Measurements from ENCODE around the gene SH3GL3.

SH3GL3 gene, protein sequence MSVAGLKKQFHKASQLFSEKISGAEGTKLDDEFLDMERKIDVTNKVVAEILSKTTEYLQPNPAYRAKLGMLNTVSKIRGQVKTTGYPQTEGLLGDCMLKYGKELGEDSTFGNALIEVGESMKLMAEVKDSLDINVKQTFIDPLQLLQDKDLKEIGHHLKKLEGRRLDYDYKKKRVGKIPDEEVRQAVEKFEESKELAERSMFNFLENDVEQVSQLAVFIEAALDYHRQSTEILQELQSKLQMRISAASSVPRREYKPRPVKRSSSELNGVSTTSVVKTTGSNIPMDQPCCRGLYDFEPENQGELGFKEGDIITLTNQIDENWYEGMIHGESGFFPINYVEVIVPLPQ

GRCh38 chr15:83446904-83447709 lies at the start of gene SH3GL3:
TSS of gene SH3GL3 (plus strand) at chr15:83447341. CDS start at chr15:83447534, 193 bp downstream.
- DNase-seq: no peak

DNA sequence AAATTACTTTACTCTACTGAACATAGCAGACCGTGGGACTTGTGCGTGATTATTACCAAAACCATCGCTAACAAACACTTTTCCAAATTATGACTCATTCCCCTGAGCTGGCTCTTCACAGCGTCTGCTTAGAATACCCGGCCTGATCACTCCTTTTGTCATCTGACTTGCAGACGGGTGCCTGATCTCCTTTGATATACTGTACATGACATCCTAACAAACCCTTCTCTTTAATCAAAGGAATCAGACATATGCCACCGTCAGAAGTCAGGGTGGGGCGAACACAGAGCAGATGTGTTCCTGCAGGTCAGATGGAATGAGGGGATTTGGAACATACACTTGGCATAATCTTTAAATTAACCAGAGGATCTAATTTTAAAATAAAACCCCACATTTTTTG lies 48.5 kb upstream of the SH3GL3 start:
- DNase-seq: no peak

DNA sequence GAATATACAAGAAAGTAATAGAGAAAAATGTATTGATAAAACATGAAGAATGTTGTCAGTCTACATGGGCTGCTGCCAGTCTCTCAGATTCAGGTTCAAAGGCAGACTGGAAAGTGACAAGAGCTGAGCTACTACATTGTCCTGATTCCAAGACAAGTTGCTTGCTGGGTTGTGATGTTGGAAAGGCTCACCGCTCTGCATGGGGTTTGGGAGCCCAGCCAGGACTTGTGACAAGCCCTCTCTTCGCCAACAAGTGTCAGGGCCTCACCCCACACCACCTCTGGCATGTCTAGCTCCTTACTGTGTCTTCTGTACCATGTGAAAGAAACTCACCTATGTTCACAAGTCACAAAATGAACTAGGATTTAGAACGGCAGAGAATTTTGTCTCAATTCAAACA lies 43.0 kb upstream of the SH3GL3 start:
- DNase-seq: no peak

DNA sequence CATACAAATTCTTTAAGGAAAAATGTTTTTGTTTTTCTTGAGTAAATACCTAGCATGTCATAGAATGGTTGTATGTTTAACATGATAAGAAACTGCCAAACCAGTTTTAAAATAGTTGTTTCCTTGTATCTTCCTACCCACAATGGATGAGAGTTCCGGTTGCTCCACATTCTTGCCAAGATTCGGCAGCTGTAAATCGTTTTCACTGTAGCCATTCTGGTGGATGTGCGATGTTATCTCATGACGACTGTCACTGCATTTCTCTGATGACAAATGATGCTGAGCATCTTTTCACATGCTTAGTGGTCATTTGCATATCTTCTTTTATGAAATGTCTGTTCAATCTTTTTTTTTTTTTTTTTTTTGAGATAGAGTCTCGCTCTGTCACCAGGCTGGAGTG lies 36.6 kb upstream of the SH3GL3 start:
- DNase-seq: no peak

DNA sequence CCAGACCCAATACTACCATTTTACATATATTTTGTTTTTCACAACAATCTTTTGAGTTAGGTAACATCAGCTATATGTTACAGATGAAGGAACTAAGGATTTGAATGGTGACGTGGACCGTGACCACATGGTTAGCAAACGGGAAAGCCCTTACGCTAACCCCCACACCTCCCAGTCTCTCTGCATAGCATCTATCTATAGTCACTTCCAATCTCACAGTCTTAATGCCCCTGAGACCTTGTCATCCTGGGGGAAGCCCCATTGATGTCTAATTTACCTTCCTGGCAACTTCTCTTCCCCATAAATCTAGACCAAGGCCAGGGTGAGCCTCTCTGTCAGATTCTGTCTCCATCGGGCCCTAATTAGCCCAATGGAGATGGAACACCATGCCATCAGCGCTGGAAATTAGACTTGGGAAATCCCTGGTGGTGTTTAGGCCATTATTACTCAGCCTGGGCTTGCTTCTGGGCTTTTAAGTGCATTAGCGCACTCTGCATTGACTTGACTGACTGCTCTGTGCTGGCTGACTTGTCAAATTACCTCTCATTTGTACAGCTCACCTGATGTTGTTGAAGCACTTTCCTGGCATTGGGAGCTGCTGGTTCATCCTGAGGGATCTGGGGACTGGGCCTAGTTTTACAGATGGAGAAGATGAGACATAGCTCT lies 34.0 kb upstream of the SH3GL3 start:
- no peak for DNase-seq

GRCh38 chr15:83422081-83422480 lies 25.1 kb upstream of the SH3GL3 start:
- DNase-seq: no peak

DNA sequence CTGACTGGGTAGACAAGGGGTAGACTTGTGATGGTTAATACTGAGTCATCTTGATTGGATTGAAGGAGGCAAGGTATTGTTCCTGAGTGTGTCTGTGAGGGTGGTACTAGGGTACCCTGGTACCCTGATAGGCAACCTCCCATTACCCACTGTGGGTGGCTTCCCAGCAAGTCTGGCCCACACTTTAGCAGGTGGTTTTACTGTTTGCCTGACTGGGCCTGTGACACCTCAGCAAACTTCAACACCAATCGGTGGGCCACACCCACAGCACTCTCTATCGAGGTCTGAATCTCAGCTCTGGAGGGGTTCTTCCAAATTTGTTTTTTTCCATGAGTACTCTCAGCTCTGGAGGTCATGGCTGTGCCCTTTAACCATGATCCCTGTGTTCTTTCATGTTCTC lies 24.6 kb upstream of the SH3GL3 start:
- no peak for DNase-seq

DNA sequence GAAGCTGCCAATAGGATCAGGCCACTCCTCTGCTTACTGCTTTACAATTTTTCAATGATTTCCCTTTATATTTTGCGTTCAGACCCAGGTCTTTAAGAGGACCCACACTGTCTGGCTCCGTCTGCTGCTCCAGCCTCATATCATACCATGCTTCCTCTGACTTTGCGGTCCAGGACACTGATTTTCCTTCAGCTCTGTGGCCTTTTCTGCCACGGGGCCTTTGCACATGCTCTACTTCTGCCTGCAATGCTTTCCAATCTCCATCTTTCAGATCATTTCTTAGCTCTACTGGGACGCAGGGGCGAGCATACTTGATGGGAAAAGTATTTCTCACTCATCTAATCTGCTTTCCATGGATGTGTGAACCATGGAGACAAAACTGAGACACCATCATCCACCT lies 23.0 kb upstream of the SH3GL3 start:
- no peak for DNase-seq

- no peak for DNase-seq
These were observed 16.7 kb upstream of the SH3GL3 start for GRCh38 chr15:83430441-83430840.

GRCh38 chr15:83431521-83431920 lies 15.6 kb upstream of the SH3GL3 start:
- no peak for DNase-seq

DNA sequence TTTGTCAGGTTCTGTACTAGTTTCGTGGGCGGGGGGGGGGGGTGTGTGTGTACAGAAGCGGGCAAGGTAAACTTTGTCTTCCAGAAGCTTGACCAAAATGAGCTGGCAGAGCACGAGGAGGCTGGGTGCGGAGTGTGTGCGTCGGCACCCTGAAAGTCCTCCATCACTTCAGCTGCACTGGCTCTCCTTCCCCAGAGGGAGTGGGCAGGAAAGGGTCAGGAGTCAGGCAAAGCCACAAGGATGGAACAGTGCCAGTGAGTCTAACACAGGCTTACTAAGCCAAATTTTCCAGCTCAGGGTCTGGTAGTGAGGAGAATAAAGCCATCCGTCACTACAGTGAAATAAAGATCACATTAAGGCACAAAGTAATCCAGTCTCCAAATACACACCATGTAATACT lies 11.9 kb upstream of the SH3GL3 start:
- DNase-seq: no peak

- no peak for DNase-seq
These were observed 11.4 kb upstream of the SH3GL3 start for GRCh38 chr15:83435782-83436181.

DNA sequence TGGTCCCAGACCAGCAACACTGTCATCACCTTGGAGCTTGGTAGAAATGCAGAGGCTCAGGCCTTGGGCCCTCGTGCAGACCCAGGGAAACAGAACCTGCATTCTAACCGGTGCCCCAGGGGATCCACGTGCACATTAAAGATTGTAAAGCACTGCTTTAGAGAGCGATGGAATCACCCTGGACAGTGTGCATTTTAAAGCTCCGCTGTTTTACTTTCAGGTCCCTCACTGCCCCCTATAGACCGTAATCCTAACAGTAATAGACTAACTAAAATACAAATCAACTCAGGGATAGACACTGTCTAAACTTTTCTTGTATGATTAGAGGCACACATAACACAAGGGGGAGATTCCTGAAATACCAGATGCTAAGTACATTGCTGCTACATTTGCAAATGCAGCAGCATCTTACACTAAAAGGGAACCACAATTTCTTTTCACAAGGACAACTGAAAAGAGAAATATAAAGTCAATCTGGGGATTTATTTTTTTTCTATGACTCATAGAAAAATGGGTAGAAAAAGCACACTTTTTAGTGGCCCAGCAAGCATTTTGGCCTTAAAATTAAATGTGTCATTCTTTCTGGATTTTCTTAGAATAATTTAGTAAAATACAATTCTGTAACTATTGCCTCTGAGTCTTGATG lies 10.5 kb upstream of the SH3GL3 start:
- peak in 1 of 2 donors; percentile 3 for DNase-seq

DNA sequence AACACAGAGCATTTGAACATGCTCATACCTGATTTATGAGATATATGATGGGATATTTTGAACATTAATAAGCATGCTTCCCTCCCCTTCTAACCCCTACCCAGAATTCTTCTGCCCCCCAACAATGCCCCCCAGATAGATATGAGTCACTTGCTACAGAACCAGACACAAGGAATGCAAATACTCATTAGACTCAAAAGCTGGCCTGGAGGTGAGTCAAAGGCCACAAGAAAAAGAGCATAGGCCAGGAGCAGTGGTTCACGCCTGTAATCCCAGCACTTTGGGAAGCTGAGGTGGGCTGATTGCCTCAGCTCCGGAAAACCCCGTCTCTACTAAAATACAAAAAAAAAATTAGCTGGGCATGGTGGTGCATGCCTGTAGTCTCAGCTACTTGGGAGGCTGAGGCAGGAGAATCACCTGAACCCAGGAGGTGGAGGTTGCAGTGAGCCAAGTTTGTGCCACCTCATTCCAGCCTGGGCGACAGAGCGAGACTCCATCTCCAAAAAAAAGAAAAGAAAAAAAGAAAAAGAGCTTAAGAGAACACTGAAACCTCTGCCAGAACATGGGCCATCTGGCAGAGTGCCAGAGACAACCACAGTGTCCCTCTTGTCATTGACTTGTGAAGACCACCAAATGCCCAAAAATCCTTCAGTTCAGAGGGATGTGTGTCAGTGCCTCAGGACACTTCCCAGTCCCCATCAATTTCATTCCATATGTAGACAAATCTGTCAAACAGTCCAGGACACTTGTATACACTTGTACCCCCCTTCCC lies 3.9 kb upstream of the SH3GL3 start:
- DNase-seq: no peak

DNA sequence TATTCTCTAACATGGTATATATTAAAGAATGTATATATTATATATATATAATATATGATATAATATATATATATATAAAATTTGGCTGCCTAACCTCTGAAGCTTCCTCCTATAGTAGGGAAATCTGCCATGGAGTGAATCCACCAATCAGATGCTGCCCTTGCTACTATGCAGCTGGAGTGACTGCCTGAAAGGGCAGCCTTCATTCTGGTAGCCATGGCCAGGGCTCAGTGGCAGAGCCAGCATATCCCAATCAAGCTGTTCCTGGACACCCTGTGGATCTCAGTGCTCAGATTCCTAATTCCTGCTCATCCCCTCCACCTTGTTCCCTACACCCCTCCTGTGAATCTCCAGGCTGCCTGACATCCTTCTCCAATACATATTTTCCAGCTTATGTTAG lies 2.2 kb upstream of the SH3GL3 start:
- no peak for DNase-seq

- DNase-seq: no peak
These were observed 1.5 kb upstream of the SH3GL3 start for GRCh38 chr15:83445643-83446042.

DNA sequence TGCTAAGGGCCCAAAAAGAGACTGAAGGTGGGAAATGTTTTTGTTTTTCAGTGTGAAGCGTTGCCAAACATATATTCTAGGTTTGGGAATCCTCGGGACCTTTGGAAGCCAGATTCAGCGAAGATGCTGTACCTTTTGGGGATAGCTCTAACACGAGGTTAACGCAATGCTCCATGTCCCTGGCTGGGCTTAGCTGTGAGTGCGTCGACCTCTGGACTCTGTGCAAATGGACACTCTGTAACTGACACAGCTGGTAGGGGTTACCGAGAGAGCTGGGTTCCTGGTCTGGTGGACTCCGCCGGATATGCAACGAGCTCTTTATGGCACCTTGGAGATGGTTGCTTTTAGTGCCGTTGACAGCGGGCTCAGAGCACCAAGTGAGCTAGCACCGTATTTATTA lies 724 bp upstream of the SH3GL3 start:
- no peak for DNase-seq

DNA sequence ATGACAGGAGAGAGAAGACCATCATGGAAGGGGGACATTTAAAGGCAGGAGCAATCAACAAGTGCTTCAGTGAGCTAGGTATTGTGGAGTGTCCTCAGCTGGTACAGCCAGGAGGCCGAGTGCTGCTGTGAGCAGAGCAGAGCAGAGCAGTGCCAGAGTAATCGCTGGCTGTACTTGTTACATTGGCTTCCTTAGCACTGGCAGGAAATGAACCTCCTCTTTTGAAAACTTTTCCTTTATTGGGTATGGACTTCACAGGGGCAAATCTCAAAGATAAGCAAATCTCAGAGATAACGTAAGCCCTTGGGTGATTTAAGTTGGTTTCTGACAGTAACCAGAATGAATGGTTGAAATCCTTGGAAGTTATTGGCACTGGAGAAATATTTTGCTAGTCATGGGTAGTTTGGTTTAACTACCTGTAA lies 2.1 kb downstream of the SH3GL3 start:
- DNase-seq: no peak

DNA sequence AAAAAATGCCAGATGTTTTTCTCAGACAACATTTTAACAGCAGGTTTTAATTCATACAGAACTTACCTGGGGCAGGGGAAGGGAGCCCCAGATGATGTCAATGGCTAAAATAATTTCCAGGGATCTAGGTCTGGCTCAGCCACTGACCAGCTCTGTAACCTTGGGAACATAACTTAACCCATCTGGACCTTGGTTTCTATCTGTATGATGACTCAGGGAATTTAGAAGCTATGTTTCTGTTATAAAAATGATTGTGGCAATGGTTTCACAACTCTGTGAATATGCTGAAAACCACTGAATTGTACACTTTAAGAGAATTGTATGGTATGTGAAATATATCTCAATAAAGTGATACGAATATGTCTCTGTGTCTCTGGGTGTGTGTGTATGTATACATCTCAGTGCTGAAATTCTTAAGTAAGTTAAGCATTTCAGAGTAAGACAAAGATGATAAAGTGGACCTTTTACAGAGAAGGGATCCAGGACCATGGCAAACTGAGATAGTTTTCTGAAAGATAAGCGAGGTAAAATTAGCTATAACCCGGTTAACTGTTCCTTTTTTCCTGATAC lies 2.9 kb downstream of the SH3GL3 start:
- DNase-seq: no peak

DNA sequence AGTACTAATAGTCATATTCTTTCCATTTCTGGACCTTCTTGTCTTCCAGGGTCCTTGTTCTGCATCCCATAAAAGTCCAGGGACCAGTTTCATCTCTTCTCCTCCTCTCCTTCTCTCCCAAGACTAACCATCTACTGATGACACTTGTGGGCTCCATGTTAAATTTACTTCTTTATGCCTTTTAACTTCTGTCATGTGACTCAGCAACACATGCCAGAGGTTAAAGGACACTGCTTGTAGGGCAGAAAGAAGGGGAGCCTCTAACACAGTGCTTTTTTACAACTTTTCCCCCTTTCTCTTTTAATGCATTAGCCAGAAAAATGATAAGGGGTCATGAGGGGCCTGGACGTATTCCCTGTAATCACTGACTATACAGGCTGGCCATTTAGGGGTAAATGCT lies 10.0 kb downstream of the SH3GL3 start:
- DNase-seq: no peak

DNA sequence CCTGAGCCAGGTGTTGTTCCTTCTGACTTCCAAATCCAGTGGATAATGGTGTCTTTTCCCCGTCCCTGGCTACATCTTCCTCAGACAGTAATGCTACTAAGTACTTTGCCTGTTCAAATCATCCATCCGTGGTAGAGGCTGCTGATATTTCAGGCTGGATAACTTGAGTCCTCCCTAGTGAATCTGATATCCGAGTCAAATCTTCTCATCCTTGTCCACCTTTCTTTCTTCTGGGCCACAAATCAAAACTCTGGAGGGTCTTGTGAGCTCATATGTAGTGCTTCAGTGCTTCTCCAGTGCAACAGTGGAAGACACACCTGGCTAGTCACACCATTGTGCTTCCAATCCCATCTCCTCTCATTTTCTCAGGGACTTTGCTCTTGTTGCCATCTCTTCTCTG lies 11.2 kb downstream of the SH3GL3 start:
- DNase-seq: no peak

- no peak for DNase-seq
These were observed 14.9 kb downstream of the SH3GL3 start for GRCh38 chr15:83462026-83462425.

Data from bone marrow (tissue), 2 donors.